Loucy (cell line): Measurements from ENCODE around the gene MED1.

ENCODE experiments used
- H2AFZ ChIP-seq: fragments of 200-600 bp; sonication (generic); 2 replicates; pipeline ENCODE4 v1.6.0; 2016; ENCODE audit warnings: antibody characterized with exemption, mild to moderate bottlenecking, low read length, moderate library complexity
- H3F3A ChIP-seq: fragments of 200-600 bp; 2 replicates; pipeline ENCODE4 v1.6.0; 2016; ENCODE audit warnings: antibody characterized with exemption, low read depth, mild to moderate bottlenecking
- H3K27me3 ChIP-seq: fragments of 200-600 bp; sonication (generic); 2 replicates; pipeline ENCODE4 v1.6.1; 2014; ENCODE audit warnings: low read length, mild to moderate bottlenecking; ENCODE audit not compliant: insufficient read depth, poor library complexity, severe bottlenecking
- H3K36me3 ChIP-seq: fragments of 200-600 bp; sonication (generic); 2 replicates; pipeline ENCODE4 v1.6.1; 2016; ENCODE audit warnings: low read length; ENCODE audit not compliant: insufficient read depth
- H3K4me1 ChIP-seq: fragments of 200-600 bp; sonication (generic); 2 replicates; pipeline ENCODE4 v1.5.1; 2014; ENCODE audit warnings: low read length, mild to moderate bottlenecking; ENCODE audit not compliant: insufficient read depth, poor library complexity, severe bottlenecking
- H3K4me2 ChIP-seq: fragments of 200-600 bp; sonication (generic); 2 replicates; pipeline ENCODE4 v1.6.0; 2014; ENCODE audit warnings: antibody characterized with exemption, low read length, low read depth, mild to moderate bottlenecking; ENCODE audit not compliant: poor library complexity, severe bottlenecking
- H3K4me3 ChIP-seq: fragments of 200-600 bp; sonication (generic); 2 replicates; pipeline ENCODE4 v1.5.1; 2014; ENCODE audit warnings: low read length, mild to moderate bottlenecking, mixed read lengths; ENCODE audit not compliant: poor library complexity, severe bottlenecking
- H3K79me2 ChIP-seq: fragments of 200-600 bp; sonication (generic); 2 replicates; pipeline ENCODE4 v1.6.1; 2014; ENCODE audit warnings: low read length; ENCODE audit not compliant: insufficient read depth
- H3K9ac ChIP-seq: fragments of 200-600 bp; sonication (generic); 2 replicates; pipeline ENCODE4 v1.6.0; 2014; ENCODE audit warnings: mild to moderate bottlenecking, low read depth, low read length, moderate library complexity; ENCODE audit not compliant: poor library complexity, severe bottlenecking
- H3K9me2 ChIP-seq: fragments of 200-600 bp; sonication (generic); replicated peaks from 2 replicates; pipeline ENCODE4 v1.6.1; 2016; ENCODE audit warnings: low read depth, low read length, mixed read lengths
- H3K9me3 ChIP-seq: fragments of 200-600 bp; sonication (generic); 2 replicates; pipeline ENCODE4 v1.6.1; 2014; ENCODE audit warnings: mild to moderate bottlenecking, antibody characterized with exemption, low read length, low read depth; ENCODE audit not compliant: insufficient read depth
- H4K20me1 ChIP-seq: fragments of 200-600 bp; sonication (generic); 2 replicates; pipeline ENCODE4 v1.6.0; 2014; ENCODE audit warnings: antibody characterized with exemption, low read length, mild to moderate bottlenecking; ENCODE audit not compliant: insufficient read depth, poor library complexity, severe bottlenecking
- EZH2phosphoT487 ChIP-seq: fragments of 200-600 bp; IDR thresholded peaks from 2 replicates; pipeline ENCODE4 v1.6.1; 2018; ENCODE audit warnings: antibody characterized with exemption, mild to moderate bottlenecking, moderate library complexity, borderline replicate concordance
- TF ChIP-seq, protein P1 (sequence below): fragments of 200-600 bp; sonication (generic); conservative IDR thresholded peaks from 2 replicates; pipeline ENCODE4 v1.5.1; 2014; ENCODE audit warnings: mild to moderate bottlenecking, antibody characterized with exemption, low read length

Gene MED1

GRCh38 chr17:39357986-39358385 is 93.1 kb downstream of the MED1 start:
- TF ChIP-seq, protein P1, sequence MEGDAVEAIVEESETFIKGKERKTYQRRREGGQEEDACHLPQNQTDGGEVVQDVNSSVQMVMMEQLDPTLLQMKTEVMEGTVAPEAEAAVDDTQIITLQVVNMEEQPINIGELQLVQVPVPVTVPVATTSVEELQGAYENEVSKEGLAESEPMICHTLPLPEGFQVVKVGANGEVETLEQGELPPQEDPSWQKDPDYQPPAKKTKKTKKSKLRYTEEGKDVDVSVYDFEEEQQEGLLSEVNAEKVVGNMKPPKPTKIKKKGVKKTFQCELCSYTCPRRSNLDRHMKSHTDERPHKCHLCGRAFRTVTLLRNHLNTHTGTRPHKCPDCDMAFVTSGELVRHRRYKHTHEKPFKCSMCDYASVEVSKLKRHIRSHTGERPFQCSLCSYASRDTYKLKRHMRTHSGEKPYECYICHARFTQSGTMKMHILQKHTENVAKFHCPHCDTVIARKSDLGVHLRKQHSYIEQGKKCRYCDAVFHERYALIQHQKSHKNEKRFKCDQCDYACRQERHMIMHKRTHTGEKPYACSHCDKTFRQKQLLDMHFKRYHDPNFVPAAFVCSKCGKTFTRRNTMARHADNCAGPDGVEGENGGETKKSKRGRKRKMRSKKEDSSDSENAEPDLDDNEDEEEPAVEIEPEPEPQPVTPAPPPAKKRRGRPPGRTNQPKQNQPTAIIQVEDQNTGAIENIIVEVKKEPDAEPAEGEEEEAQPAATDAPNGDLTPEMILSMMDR = no peak
- no peak for TF ChIP-seq EZH2phosphoT487
- Histone ChIP-seq H3K4me3 (no peak overlapping the region), H2AFZ (no peak overlapping the region), H4K20me1 (no peaks in the 10 kb centered on the region), H3K9me3 (no peaks in the 10 kb centered on the region), H3K4me2 (no peak overlapping the region), H3K9me2 (no peaks in the 10 kb centered on the region), H3F3A (no peaks in the 10 kb centered on the region), H3K4me1 (no peaks in the 10 kb centered on the region), H3K27me3 (no peaks in the 10 kb centered on the region), H3K79me2 (0 out of 2 replicates have a peak, but pooled peaks cover 3% of the 10 kb centered on the region), H3K36me3 (no peaks in the 10 kb centered on the region), H3K9ac (no peak overlapping the region)

GRCh38 chr17:39357488-39357887 is 93.6 kb downstream of the MED1 start:
- Histone ChIP-seq H3K4me3 (no peak overlapping the region), H2AFZ (no peak overlapping the region), H3K9me3 (no peaks in the 10 kb centered on the region), H4K20me1 (peaks cover 3% of the 10 kb centered on the region), H3K27me3 (no peaks in the 10 kb centered on the region), H3K9me2 (no peaks in the 10 kb centered on the region), H3K9ac (no peak overlapping the region), H3K4me1 (no peaks in the 10 kb centered on the region), H3K36me3 (no peaks in the 10 kb centered on the region), H3K79me2 (0 out of 2 replicates have a peak, but pooled peaks cover 3% of the 10 kb centered on the region), H3F3A (no peaks in the 10 kb centered on the region; the same call in 1 of the 2 replicates), H3K4me2 (no peak overlapping the region)
- TF ChIP-seq, protein P1 = no peak
- TF ChIP-seq EZH2phosphoT487 = no peak
